Measurements from ENCODE around the gene PJVK.

DNA sequence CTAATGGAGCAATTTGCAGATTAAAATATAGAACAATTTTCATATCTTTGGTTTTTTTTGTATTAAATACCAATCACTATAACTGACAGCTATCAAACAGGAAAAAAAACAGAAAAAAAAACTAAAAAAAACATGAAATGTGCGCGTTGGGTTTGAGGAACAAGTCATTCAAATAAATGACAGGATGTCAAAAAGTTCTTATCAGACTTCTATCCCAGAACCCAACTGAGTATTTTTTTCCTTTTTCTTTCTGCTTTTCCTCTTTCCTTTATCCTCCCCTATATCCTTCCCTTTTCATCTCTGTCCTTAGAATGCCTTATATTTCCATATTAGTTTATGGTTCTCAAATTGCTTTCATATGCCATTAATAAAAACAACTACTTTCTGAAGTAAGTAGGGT lies 14.5 kb upstream of the PJVK start:
- TF ChIP-seq POLR2A (IDR thresholded peaks at IDR 0.05) (no peak), CTCF (IDR thresholded peaks at IDR 0.05) (no peak)

All from body of pancreas (tissue), 4 donors.